ENCODE measurements around the gene GTF3C6.
"Not testable (repeated sequence)": the region's sequence is repeated elsewhere in the genome, so short reads cannot be mapped to it uniquely, and the experiment has no call there.

GTF3C6 gene

DNA sequence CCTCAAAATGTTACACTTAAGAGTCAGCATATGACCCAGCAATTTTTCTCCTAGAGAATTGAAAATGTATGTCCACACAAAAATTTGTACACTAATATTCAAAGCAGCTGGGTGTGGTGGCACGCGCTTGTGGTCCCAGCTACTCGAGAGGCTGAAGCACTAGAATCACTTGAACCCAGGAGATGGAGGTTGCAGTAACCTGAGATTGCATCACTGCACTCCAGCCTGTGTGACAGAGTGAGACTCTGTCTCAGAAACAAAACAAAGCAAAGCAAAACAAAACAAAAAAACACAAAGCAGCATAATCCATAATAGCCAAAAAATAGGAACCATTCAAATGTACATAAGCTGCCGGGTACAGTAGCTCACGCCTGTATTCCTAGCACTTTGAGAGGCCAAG is 21.7 kb downstream of the GTF3C6 start:
- no peak for DNase-seq

DNA sequence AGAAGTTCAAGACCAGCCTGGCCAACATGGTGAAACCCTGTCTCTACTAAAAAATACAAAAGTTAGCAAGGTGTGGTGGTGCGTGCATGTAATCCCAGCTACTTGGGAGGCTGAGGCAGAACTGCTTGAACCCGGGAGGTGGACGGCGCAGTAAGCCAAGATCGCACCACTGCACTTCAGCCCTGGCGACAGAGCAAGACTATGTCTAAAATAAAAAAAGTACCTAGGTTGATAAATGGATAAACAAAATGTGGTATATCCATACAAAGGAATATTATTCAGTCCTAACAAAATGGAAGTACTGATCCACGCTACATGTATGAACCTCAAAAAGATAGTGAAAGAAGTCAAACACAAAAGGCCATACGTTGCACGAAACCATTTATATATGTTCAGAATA is 22.1 kb downstream of the GTF3C6 start:
- no peak for DNase-seq

- no peak for DNase-seq
Measured at GRCh38 chr6:110981202-110981600, 22.7 kb downstream of the GTF3C6 start.

GRCh38 chr6:110990840-110991576 is 32.5 kb downstream of the GTF3C6 start:
- DNase-seq, result no peak

DNA sequence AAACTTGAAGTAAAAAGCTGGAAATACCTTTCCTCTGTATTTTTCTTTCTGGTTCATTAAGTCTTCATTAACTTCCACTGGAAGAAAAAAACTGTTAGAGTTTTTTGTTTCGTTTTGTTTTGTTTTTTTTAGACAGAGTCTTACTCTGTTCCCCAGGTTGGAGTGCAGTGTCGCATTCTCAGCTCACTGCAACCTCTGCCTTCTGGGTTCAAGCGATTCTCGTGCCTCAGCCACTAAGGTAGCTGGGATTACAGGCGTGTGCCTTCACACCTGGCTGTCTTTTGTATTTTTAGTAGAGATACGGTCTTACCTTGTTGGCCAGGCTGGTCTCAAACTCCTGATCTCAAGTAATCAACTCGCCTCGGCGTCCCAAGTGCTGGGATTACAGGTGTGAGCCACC is 38.2 kb downstream of the GTF3C6 start:
- DNase-seq, result no peak

- peak; percentile 23 for DNase-seq
Measured at GRCh38 chr6:110999634-111000270, 41.2 kb downstream of the GTF3C6 start.

GRCh38 chr6:111002350-111002749 is 43.8 kb downstream of the GTF3C6 start:
- no peak for DNase-seq

GRCh38 chr6:111011360-111012142 is 53.0 kb downstream of the GTF3C6 start:
- DNase-seq, result peak; percentile 53

GRCh38 chr6:111012143-111012452 is 53.6 kb downstream of the GTF3C6 start:
- DNase-seq, result no peak

- not testable (repeated sequence) for DNase-seq
Measured at GRCh38 chr6:111012520-111012919, 54.0 kb downstream of the GTF3C6 start.

GRCh38 chr6:111013144-111013915 is 54.8 kb downstream of the GTF3C6 start:
- peak; percentile 3 for DNase-seq

GRCh38 chr6:111015389-111016124 is 57.1 kb downstream of the GTF3C6 start:
- no peak for DNase-seq

DNA sequence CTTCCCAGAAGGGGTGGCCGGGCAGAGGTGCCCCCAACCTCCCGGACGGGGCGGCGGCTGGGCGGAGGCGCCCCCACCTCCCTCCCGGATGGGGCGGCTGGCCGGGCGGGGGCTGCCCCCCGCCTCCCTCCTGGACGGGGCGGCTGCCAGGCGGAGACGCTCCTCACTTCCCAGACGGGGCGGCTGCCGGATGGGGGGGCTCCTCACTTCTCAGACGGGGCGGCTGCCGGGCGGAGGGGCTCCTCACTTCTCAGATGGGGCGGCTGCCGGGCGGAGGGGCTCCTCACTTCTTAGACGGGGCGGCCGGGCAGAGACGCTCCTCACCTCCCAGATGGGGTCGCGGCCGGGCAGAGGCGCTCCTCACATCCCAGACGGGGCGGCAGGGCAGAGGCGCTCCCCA is 58.7 kb downstream of the GTF3C6 start:
- not testable (repeated sequence) for DNase-seq
